Cardiac muscle cell (in vitro differentiated cells and primary cell): ENCODE measurements around the gene MFN2. TPM values are rescaled to one million over a fixed set of nuclear protein-coding genes. Genes with fewer than 3 reads are reported as not detected.
A peak's percentile ranks its signal among the peaks of the same experiment; 100 is the strongest.

Experiments used
- DNase-seq, 2 donors: peaks; one replicate each; pipeline versions ENCODE4 v3.0.0 to v3.0.0-alpha.2; 2010 to 2017; ENCODE audit warnings: low read depth in 1 of 2, low spot score in 1 of 2
- H3K27ac ChIP-seq: fragments of 200-600 bp; sonication (generic); 2 replicates; pipeline ENCODE4 v1.5.1; 2016
- H3K27me3 ChIP-seq: fragments of 200-600 bp; sonication (generic); 2 replicates; pipeline ENCODE4 v1.6.0; 2016; ENCODE audit warnings: control low read depth
- H3K36me3 ChIP-seq: fragments of 200-600 bp; sonication (generic); 2 replicates; pipeline ENCODE4 v1.5.1; 2016; ENCODE audit warnings: control low read depth
- H3K4me1 ChIP-seq: fragments of 200-600 bp; sonication (generic); 2 replicates; pipeline ENCODE4 v1.8.1; 2017; ENCODE audit warnings: low read depth, mild to moderate bottlenecking, mixed run types
- H3K4me3 ChIP-seq: fragments of 200-600 bp; sonication (generic); 2 replicates; pipeline ENCODE4 v1.5.1; 2016; ENCODE audit warnings: mild to moderate bottlenecking
- H3K9me3 ChIP-seq: fragments of 200-600 bp; sonication (generic); 2 replicates; pipeline ENCODE4 v1.5.1; 2017; ENCODE audit warnings: low read depth, mild to moderate bottlenecking, control low read depth
- polyA plus RNA-seq: library from polyadenylated mRNA; unstranded; fragments of >200 nt; fragmentation: Nextera tagmentation; extraction: Ambion mirVana; gene quantifications from 2 replicates; pipeline ENCODE4 v1.2.1, GENCODE V29; 2016
- total RNA-seq: library from RNA; depleted of rRNA; stranded (reverse); fragments of >200 nt; gene quantifications from 2 replicates; pipeline ENCODE4 v1.2.3, GENCODE V29; 2016
- TF ChIP-seq, protein P1 (sequence below): IDR thresholded peaks from 2 replicates; pipeline ENCODE4 v1.5.1; 2012; ENCODE audit warnings: low read depth, mild to moderate bottlenecking, low read length

Gene MFN2
- total and polyA plus RNA-seq, 2 experiments from 2014 or later = 82.6 to 89.7 TPM

DNA sequence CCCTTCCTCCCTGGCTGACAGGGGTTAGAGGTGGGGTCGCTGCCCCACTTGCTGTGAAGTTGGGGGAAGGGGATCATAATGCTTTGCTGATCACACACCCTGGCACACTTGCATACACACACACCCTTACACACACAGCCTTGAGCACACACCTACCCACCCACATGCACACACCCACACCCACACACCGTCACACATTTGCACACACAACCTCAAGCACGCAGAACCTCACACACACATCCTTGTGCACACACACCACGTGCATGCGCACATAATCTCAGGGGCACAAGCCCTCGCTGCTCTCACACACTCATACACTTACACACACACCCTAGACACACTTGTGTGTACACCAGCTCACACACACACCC lies 66.5 kb downstream of the MFN2 start:
- Histone ChIP-seq H3K27me3 (no peaks in the 10 kb centered on the region), H3K36me3 (no peaks in the 10 kb centered on the region), H3K4me3 (no peak overlapping the region), H3K9me3 (no peaks in the 10 kb centered on the region), H3K27ac (no peak overlapping the region), H3K4me1 (no peaks in the 10 kb centered on the region)
- TF ChIP-seq, protein P1, sequence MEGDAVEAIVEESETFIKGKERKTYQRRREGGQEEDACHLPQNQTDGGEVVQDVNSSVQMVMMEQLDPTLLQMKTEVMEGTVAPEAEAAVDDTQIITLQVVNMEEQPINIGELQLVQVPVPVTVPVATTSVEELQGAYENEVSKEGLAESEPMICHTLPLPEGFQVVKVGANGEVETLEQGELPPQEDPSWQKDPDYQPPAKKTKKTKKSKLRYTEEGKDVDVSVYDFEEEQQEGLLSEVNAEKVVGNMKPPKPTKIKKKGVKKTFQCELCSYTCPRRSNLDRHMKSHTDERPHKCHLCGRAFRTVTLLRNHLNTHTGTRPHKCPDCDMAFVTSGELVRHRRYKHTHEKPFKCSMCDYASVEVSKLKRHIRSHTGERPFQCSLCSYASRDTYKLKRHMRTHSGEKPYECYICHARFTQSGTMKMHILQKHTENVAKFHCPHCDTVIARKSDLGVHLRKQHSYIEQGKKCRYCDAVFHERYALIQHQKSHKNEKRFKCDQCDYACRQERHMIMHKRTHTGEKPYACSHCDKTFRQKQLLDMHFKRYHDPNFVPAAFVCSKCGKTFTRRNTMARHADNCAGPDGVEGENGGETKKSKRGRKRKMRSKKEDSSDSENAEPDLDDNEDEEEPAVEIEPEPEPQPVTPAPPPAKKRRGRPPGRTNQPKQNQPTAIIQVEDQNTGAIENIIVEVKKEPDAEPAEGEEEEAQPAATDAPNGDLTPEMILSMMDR = no peak
- DNase-seq = no peak

DNA sequence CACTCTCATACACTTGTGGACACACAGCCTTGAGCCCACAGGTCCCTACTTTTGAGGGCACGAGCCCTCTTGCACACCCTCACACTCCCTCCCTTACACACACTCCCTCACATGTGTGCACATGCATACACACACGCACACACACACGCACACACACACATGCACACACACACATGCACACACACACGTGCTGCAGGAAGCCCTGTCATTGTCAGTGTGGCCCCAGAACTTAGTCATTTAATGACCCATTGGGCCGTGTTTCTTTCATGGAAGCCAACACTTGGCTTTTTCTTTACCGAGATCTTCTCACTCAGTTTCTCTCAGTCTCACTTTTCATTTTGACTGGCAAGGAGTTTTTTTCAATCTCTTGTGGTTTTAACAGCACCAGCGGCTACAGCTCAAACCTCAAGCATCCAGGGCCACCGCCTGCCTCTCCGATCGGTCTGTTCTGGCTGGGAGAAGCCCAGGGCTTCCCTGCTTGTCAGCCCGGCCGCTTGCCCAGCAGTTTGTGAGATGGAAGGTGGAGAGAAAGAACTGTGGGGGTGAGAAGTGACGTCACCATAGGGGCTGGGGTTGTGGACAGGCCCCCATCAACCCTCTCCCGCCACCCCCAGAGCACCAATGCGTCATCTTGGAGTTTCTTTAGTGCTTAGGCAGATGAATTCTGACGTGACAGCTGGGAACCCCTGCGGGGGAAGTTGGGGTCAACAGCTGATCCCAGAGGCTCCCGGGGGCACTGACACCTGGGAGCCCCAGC lies 67.1 kb downstream of the MFN2 start:
- Histone ChIP-seq H3K9me3 (no peaks in the 10 kb centered on the region), H3K4me1 (no peaks in the 10 kb centered on the region), H3K27ac (no peak overlapping the region), H3K4me3 (no peak overlapping the region), H3K36me3 (no peaks in the 10 kb centered on the region), H3K27me3 (no peaks in the 10 kb centered on the region)
- TF ChIP-seq, protein P1 = no peak
- DNase-seq = peak in 1 of 2 donors; percentile 63

DNA sequence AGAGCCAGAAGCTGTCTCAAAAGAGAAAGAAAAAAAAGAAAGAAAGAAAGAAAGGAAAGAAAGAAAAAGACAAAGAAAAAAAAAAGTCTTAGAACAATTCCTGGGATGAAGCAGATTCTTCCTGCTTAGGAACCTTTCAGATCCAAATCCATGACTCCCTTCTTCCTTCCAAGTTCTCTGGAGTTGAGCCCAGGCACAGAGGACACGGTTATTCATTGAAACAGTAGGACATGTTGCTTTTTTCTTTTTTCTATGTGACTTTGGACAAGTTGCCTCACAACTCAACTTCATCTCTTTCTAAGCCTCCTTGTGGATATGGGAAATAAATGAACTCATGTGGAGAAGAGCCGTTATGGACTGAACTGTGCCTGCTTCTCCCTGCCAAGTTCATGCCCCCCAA lies 68.1 kb downstream of the MFN2 start:
- H3K4me3 ChIP-seq = no peak overlapping the region
- H3K27ac ChIP-seq = no peak overlapping the region
- peak in 1 of 2 donors; percentile 26 for DNase-seq
- TF ChIP-seq, protein P1 = no peak
- H3K9me3 ChIP-seq = no peaks in the 10 kb centered on the region
- H3K36me3 ChIP-seq = no peaks in the 10 kb centered on the region
- no peaks in the 10 kb centered on the region for H3K27me3 ChIP-seq
- H3K4me1 ChIP-seq = no peaks in the 10 kb centered on the region

DNA sequence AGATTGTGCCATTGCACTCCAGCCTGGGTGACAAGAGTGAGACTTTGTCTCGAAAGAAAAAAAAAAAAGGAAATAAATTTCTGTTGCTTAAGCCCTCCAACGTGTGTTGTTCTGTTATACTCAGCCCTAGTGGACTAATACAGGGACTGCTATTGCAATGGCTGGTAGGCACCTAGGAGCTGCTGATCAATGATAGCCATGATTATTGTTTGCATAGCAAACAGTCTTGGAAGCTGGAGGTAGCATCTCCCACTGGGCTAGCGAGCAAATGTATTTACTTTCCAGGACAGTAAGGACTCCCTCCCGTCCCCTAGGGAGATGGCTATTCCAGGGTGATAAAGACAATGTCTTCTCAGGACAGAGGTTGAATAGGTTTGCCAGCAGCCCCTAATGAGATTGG lies 69.4 kb downstream of the MFN2 start:
- TF ChIP-seq, protein P1 = no peak
- Histone ChIP-seq H3K27me3 (no peaks in the 10 kb centered on the region), H3K4me1 (no peaks in the 10 kb centered on the region), H3K4me3 (no peak overlapping the region), H3K36me3 (no peaks in the 10 kb centered on the region), H3K9me3 (no peaks in the 10 kb centered on the region), H3K27ac (no peak overlapping the region)
- DNase-seq = no peak

DNA sequence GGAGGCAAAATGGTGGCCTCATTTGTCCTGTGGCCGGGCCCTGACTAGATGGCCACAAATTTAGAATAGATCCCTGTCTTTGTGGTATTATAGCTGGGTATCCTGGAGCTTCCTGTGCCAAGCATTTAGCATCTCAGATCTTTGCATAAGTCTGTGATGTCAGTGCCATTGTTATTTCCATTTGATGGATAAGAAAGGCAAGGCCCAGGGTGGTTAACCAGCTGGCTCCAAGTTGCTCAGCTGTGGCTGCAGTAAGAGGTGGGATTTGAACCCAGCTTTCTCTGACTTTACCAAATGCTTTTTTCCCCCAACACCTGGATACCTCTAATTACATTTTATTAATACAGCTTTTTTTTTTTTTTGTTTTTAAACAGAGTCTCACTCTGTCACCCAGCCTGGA lies 71.1 kb downstream of the MFN2 start:
- H3K27me3 ChIP-seq = no peaks in the 10 kb centered on the region
- H3K27ac ChIP-seq = no peak overlapping the region
- TF ChIP-seq, protein P1 = no peak
- no peaks in the 10 kb centered on the region for H3K4me1 ChIP-seq
- H3K36me3 ChIP-seq = no peaks in the 10 kb centered on the region
- DNase-seq = no peak
- H3K4me3 ChIP-seq = no peak overlapping the region
- H3K9me3 ChIP-seq = no peaks in the 10 kb centered on the region
